Mesenchymal stem cell (in vitro differentiated cells and primary cell): ENCODE results near the gene HPRT1. TPM values are rescaled to one million over a fixed set of nuclear protein-coding genes. Genes with fewer than 3 reads are reported as not detected.

Source experiments
- DNase-seq: peaks from one replicate; pipeline ENCODE4 v3.0.0-alpha.2; 2013
- H2AFZ ChIP-seq: one replicate; pipeline ENCODE4 v1.6.1; 2013; ENCODE audit warnings: low read depth, mild to moderate bottlenecking, control low read depth, inconsistent platforms, low read length, moderate library complexity
- H2AK5ac ChIP-seq: 2 replicates; pipeline ENCODE4 v1.6.1; 2013; ENCODE audit warnings: low read length, moderate library complexity, mild to moderate bottlenecking, inconsistent platforms; ENCODE audit not compliant: severe bottlenecking
- H2BK120ac ChIP-seq: one replicate; pipeline ENCODE4 v1.6.1; 2013; ENCODE audit warnings: low read depth, mild to moderate bottlenecking, inconsistent platforms, low read length, moderate library complexity
- H2BK12ac ChIP-seq, 2 experiments: one replicate each; pipeline ENCODE4 v1.6.1; 2013; ENCODE audit warnings: inconsistent platforms in 2 of 2, low read length in 2 of 2, mild to moderate bottlenecking in 2 of 2, moderate library complexity in 2 of 2, control low read depth in 1 of 2
- H2BK15ac ChIP-seq: one replicate; pipeline ENCODE4 v1.6.1; 2013; ENCODE audit warnings: mild to moderate bottlenecking, low read depth, inconsistent platforms; ENCODE audit not compliant: poor library complexity, severe bottlenecking
- H2BK5ac ChIP-seq: 2 replicates; pipeline ENCODE4 v1.6.1; 2013; ENCODE audit warnings: low read depth, mild to moderate bottlenecking, low read length, control low read depth, inconsistent platforms; ENCODE audit not compliant: poor library complexity, severe bottlenecking
- H3K14ac ChIP-seq, 2 experiments: one replicate each; pipeline ENCODE4 v1.6.1; 2013; ENCODE audit warnings: inconsistent platforms in 2 of 2, low read length in 2 of 2, control low read depth in 1 of 2, mild to moderate bottlenecking in 1 of 2, moderate library complexity in 1 of 2
- H3K18ac ChIP-seq, 2 experiments: one replicate each; pipeline ENCODE4 v1.6.1; 2013; ENCODE audit warnings: inconsistent platforms in 2 of 2, low read length in 2 of 2, control low read depth in 1 of 2, low read depth in 1 of 2, mild to moderate bottlenecking in 1 of 2
- H3K23ac ChIP-seq, 2 experiments: one replicate each; pipeline ENCODE4 v1.6.1; 2013; ENCODE audit warnings: inconsistent platforms in 2 of 2, low read length in 2 of 2, mild to moderate bottlenecking in 2 of 2, moderate library complexity in 2 of 2, control low read depth in 1 of 2
- H3K27ac ChIP-seq: 2 replicates; pipeline ENCODE4 v1.5.1; 2013; ENCODE audit warnings: mild to moderate bottlenecking, moderate library complexity, low read length, control low read depth, inconsistent platforms; ENCODE audit not compliant: poor library complexity, severe bottlenecking
- H3K27me3 ChIP-seq, 2 experiments: 2 replicates each; pipeline versions ENCODE4 v1.6.1 to v1.7.0; 2013; ENCODE audit warnings: low read length in 2 of 2, mild to moderate bottlenecking in 2 of 2, moderate library complexity in 2 of 2, control low read depth in 1 of 2, inconsistent platforms in 1 of 2; ENCODE audit not compliant: control insufficient read depth in 1 of 2, insufficient read depth in 1 of 2
- H3K36me3 ChIP-seq, 2 experiments: 2 replicates each; pipeline versions ENCODE4 v1.6.1 to v1.7.0; 2013; ENCODE audit warnings: low read length in 2 of 2, control low read depth in 1 of 2, inconsistent platforms in 1 of 2, low read depth in 1 of 2, mild to moderate bottlenecking in 1 of 2; ENCODE audit not compliant: insufficient read depth in 2 of 2, control insufficient read depth in 1 of 2
- H3K4ac ChIP-seq, 2 experiments: one replicate each; pipeline ENCODE4 v1.6.1; 2013; ENCODE audit warnings: inconsistent platforms in 2 of 2, low read length in 2 of 2, mild to moderate bottlenecking in 2 of 2, moderate library complexity in 2 of 2, control low read depth in 1 of 2, low read depth in 1 of 2
- H3K4me1 ChIP-seq: 2 replicates; pipeline ENCODE4 v1.6.1; 2013; ENCODE audit warnings: low read depth, low read length, control low read depth; ENCODE audit not compliant: control insufficient read depth, insufficient read depth
- H3K4me2 ChIP-seq: 2 replicates; pipeline ENCODE4 v1.6.1; 2013; ENCODE audit warnings: low read length, mild to moderate bottlenecking, inconsistent platforms; ENCODE audit not compliant: poor library complexity, severe bottlenecking
- H3K4me3 ChIP-seq, 2 experiments: 2 replicates each; pipeline versions ENCODE4 v1.5.1 to v1.7.0; 2013; ENCODE audit warnings: low read length in 2 of 2, mild to moderate bottlenecking in 2 of 2, control low read depth in 1 of 2, low read depth in 1 of 2; ENCODE audit not compliant: insufficient read depth in 1 of 2
- H3K79me1 ChIP-seq: replicated peaks from 2 replicates; pipeline ENCODE4 v1.6.1; 2013; ENCODE audit warnings: mild to moderate bottlenecking, control low read depth, low read length, inconsistent platforms; ENCODE audit not compliant: poor library complexity, severe bottlenecking
- H3K9ac ChIP-seq: 2 replicates; pipeline ENCODE4 v1.7.0; 2013; ENCODE audit warnings: mild to moderate bottlenecking, low read length, moderate library complexity
- H3K9me3 ChIP-seq: 2 replicates; pipeline ENCODE4 v1.7.0; 2013; ENCODE audit warnings: mild to moderate bottlenecking, low read length; ENCODE audit not compliant: control insufficient read depth
- H4K8ac ChIP-seq: one replicate; pipeline ENCODE4 v1.6.1; 2013; ENCODE audit warnings: inconsistent platforms, mild to moderate bottlenecking, low read length, moderate library complexity
- H4K91ac ChIP-seq: one replicate; pipeline ENCODE4 v1.6.1; 2013; ENCODE audit warnings: mild to moderate bottlenecking, low read length, inconsistent platforms
- WGBS: methylation state at CpG from one replicate; pipeline ENCODE4 v1.1.7; 2013; ENCODE audit warnings: mixed read lengths; 5-methylcytosine and 5-hydroxymethylcytosine counted together
- small RNA-seq: library from polyadenylated mRNA; stranded (forward); fragments of <200 nt; extraction: miRNeasy Mini kit (QIAGEN cat#:217004); gene quantifications from one replicate; pipeline ENCODE3, GENCODE V24; 2013; ENCODE audit warnings: low read depth

The HPRT1 gene

DNA sequence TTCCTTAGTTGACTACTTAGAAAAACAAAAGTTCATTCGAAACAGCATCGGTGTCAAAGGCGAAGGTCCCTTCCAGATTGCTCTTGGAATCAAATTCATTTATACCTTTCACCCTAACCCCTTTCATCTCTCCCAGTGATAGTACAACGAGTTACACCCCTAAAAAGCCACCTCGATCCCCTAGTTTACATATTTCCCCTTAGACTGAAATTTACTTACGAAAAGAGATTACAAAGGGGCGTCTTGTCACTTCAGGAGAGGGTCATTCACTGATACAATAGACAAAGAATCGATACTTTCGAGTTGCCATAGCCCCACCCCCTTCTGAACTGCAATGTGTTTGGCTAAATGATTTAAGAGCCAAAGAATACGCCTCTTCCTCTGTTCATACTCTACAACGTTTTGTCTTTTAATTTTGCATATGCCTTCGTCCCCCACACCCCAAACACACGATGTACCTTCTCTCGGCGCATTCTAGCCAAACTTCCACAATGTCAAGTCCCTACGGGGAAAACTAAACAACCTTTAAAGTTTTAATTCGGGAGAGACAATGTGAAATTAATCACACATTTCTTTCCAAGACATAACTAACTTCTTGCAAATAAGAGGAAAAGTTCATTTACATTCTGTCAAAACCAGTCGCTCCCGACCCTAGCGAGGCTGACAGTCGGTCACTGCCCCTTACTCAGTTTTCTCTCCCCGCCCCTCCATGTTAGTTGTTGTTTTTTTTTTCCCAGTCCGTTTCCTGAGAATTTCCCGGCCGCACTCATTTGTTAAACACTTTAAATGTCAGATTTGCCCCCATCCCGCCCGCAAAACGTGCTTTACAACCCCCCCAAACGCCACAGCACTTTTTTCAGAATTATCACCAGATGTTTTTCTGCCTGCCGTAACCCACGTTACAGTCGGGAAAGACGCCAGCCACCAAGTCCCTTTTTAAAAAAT, 88.6 kb downstream of the HPRT1 start:
- Histone ChIP-seq H3K4me3 (peak overlapping the region; percentile 75 to 79), H2BK12ac (no peak overlapping the region), H3K9me3 (no peaks in the 10 kb centered on the region), H2AK5ac (no peak overlapping the region), H2AFZ (no peak overlapping the region), H3K4me2 (peak overlapping the region; percentile 66), H2BK120ac (no peak overlapping the region), H3K36me3 (peaks cover 6 to 21% of the 10 kb centered on the region in 2 experiments), H3K9ac (peak overlapping the region; percentile 91), H3K27me3 (peaks cover 0 to 10% of the 10 kb centered on the region in 2 experiments), H2BK5ac (no peak overlapping the region), H2BK15ac (no peak overlapping the region), H4K91ac (no peak overlapping the region), H3K79me1 (peaks cover 7% of the 10 kb centered on the region), H3K4ac (no peak overlapping the region), H3K23ac (no peak overlapping the region), H3K14ac (no peak overlapping the region), H3K18ac (peak overlapping the region in 1 of 2 experiments; percentile 94), H3K27ac (peak overlapping the region; percentile 90), H3K4me1 (peaks cover 11% of the 10 kb centered on the region), H4K8ac (no peak overlapping the region)
- peak; percentile 31 for DNase-seq
- under 1% methylated on average over 31 of the region's 33 CpGs for WGBS

Small RNA genes lying within 50 kb of the gene (small RNA-seq; reads per million reads assigned to genes)
- not detected for gene AC004383.1
- 2.9 reads per million, percentile 12 among the genes with 10 or more reads in this experiment for gene MIR450A1
- 8.3 reads per million, percentile 74 among the genes with 10 or more reads in this experiment for gene MIR450A2
- gene MIR450B: 1,973 reads per million, percentile 98 among the genes with 10 or more reads in this experiment
- 549 reads per million, percentile 96 among the genes with 10 or more reads in this experiment for gene MIR503
- 1,795 reads per million, percentile 98 among the genes with 10 or more reads in this experiment for gene MIR542
